Measurements from ENCODE around the gene LIMD2.
A peak's percentile ranks its signal among the peaks of the same experiment; 100 is the strongest.

Gene LIMD2

GRCh38 chr17:63700528-63701455 lies 867 bp upstream of the LIMD2 start:
- peak; percentile 8 for DNase-seq

- DNase-seq, result no peak
Observed at GRCh38 chr17:63698886-63699637, 863 bp downstream of the LIMD2 start.

DNA sequence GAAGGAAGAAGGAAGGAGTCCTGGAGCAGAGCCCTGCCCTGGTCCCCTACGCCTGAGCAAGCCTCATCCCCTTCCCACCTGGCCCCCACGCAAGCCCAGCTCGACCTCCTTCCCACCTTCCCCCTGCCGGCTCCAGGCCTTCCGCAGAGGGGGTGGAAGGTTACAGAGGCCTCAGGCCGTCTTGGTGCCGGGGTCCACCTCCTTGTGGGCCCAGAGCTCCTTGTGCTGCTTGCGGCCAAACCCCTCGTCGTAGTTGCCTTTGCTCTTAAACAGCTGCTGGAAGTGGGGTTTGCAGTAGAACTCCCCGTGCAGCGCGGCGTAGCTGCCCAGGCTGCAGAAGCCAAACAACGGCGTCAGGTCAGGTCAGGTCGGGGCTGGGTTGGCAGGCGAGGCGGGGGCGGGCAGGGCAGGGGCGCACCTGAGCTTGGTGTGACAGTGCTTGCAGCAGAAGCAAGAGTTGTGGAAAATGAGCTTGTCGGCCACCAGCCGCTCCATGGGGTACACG lies 1.5 kb downstream of the LIMD2 start:
- no peak for DNase-seq

DNA sequence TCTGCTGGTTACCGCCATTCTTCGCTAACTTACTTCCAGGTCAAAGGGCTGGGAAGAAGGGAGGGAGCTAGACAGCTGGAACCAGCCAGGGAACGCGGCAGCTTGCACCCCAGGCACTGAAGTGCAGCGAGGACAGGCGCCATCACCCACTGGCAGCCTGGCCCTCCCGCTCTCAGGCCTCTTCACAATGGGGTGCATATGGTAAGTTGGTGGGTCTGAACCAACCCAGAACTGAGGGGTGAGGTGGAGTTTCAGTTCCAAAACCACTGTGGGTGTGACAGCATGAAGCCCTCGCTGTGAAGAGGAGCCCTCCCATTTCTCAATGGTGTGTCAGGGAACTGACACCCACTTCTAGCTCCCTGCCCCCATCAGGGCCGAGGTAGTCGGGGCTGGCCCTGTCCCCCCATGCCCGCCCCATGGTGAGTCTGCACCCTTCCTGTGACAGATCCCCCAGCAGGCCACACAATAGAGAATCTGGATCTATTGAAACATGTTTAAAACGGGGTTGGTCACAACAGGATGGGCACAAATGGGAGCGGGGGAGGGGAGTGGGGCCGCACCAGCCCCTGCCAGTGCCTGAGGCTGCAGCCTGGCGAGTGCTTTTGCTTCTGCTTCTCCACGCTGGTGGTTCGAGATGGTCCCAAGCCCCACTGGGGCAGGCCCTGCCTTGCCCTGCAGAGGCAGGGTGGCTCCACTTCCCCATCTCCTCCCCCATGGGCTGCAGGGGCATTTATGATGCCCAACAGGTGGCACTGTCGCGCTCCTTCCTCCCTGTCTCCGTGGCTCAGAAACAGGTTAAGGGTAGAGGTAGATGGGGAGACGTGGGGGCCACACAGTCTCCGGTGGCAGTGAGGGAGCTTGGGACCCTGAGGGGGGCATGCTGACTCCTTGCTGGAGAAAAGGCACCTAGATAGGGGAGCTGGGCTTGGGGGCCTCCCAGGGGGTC lies 2.3 kb downstream of the LIMD2 start:
- peak; percentile 7 for DNase-seq

DNA sequence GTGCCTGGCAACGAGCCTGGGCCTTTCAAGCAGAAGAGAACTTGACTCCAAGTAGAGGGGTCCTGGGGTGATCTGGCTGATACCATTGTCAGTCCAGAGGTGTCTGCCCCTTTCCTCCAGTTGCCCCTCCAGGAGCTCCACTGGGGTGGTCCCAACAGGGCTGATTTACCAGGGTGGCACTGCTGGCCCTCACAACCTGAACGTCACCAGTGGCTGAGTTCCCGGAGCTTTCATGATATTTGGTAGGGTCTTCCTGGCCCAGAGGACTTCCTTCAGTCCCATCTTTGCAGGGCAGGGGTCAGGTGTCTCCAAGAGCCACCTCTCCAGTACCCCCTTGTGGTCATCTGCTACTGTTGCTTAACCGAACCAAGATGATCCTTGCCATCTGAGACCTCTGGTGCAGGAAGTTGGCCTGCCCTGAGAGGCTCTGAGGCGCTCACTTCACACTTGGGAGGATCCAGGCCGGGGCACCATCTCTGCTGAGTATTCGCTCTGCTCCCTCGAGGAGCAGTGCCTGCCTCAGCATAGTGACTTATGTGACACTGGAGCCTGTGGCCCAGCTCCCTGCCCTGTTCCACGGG lies 3.5 kb downstream of the LIMD2 start:
- DNase-seq, result no peak

DNA sequence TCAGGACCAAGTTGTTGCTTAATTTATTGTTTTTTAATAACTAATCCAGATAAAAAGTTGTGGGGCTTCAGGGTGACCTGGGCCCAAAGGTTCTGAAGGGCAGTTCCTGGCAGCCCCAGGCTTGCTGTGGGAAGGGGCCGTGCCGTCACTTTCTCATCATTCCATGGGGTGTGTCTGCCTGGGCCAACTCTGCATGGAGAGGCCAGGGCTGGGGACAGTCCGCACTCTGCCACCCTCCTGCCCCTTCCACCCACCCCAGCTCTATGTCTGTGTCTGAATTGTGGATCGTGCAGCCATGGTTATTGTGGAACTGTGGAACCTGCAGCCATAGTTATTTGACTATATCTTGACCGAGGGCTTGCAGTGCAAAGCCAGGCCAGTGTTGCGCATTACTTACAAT lies 4.0 kb downstream of the LIMD2 start:
- DNase-seq, result no peak

DNA sequence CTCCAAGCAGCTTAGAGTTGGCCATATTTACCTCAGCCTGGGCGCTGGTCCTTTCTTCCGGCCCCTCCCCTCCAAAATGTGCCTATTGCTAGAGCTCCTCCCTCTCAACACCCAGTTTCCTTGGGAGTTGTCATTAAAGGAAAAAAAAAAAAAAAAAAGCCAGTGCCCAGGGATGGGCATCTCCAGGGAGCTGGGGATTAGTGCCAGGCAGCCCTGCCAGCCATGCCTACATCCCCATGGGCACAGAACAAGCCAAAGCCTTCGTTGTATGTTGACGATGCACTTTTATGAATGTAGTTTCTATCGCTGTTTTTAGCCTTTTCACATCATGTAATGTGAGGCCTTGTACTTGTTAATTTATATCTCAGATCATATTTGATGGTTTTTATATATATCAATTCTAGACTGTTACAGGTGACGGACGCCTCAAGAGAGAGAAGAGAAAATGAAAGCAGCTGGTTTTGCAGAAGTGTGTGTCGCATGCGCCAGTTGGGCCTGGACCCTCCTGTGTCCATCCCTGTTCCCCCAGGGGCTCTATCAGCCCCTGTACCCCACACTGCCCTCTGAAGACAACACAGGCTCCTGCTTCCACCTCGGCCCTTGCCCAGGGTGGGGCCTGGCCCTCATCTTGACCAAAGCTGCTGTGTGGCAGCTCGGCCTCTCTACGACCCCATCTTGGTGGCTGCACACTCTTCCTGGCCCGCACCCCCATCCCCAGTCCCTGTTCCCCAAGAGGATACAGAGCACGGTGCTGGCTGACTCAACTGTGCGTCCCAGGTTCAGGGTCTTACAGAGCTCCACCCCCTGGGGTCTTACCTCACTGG lies 4.8 kb downstream of the LIMD2 start:
- DNase-seq, result no peak

- DNase-seq, result no peak
Observed at GRCh38 chr17:63694229-63694949, 5.5 kb downstream of the LIMD2 start.

DNA sequence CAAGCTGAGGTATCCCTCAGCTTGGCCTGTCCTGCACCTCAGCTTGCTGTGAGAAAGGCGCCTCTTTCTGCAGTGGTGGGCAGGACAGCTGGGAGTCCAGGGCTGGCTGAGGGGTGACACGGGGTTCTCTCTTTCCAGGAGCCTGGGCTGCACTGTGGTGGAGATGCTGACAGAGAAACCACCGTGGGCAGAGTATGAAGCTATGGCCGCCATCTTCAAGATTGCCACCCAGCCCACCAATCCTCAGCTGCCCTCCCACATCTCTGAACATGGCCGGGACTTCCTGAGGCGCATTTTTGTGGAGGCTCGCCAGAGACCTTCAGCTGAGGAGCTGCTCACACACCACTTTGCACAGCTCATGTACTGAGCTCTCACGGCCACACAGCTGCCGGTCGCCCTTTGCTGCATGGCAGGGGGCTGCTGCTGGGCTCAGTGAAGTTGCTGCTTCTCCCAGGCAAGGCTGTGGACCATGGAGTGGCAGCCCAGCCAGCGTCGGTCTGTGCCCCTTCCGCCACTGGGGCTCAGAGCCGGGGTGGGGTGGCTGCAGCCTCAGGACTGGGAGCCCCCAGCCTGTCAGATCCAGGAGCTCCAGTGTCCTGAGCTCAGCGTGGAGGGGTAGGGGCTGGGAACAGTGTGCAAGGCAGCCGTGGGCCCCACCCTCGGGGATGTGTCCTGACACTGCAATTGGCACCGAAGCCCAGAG lies 6.4 kb downstream of the LIMD2 start:
- no peak for DNase-seq

DNA sequence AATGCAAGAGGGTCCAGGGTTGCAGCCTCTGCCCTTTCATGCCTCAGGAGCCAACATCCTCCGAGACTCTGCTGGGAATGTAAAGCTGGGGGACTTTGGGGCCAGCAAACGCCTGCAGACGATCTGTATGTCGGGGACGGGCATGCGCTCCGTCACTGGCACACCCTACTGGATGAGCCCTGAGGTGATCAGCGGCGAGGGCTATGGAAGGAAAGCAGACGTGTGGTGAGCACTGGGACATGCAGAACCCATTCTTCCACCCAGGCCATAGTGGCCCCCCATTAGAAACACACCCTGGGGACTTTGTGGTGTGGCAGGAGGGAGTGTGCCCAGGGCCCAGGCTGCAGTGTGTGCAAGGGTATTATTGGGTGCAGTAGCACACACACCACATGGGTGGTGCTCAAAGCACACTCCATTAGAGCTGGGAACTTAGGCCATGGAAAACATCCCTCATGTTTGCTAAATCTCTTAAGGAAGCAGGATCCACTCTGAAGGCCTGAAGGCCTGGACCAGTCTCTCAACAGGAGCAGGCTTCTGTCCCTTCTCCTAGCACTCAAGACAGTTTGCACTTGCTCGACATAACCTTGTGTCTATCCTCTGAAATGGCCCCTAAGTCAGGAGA lies 7.6 kb downstream of the LIMD2 start:
- DNase-seq, result no peak

GRCh38 chr17:63689479-63689878 lies 10.4 kb downstream of the LIMD2 start:
- DNase-seq, result no peak

DNA sequence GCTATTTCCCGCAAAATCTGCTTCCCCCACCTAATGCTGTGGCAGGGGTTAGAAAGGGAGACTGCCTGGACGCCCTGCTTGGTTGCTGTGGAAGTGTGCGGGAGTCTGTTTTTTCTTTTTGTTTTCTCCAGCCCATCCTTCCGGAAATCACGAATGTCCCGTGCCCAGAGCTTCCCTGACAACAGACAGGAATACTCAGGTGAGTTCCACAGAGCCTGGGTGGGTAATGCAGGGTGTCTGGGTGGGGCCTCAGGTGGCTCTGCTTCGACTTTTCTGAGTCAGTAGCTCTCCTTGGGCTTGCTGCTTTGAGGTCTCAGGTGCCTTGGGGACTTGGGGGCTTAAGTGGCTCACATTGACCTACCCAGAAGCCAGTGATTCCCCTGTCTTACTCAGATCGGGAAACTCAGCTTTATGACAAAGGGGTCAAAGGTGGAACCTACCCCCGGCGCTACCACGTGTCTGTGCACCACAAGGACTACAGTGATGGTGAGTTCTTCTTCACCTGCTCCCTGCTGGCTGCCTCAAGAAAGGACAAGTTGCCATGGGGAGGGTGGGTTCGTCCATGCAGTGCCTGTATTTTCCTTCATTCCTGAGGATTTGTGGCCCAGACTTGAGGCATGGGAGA lies 11.4 kb downstream of the LIMD2 start:
- DNase-seq, result no peak

DNA sequence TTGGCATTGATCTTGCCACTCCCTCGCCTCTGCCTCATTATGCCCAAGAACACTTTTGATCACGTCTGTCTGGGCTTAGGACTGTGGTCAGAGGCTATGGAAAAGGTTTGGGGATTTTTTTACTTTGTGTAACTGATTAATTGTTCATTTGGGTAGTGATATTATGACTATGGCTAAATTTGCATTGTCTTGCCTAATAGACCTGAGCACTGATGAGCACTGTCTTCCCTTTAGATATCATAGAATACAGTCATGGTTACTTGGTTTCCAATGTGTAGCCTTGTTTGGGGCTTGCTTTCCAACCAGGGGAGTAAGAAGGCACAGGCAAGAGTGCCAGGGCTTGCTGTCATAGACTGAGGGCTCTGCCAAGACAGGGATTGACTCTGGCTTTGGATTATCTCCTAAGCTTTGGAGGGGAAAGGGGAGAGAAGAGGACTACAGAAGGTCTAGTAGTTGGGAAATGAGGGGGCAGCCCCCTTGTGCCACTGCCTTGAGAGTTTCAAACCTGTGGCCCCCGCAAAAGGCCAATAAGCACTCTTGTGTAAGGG lies 13.7 kb downstream of the LIMD2 start:
- DNase-seq, result no peak

DNA sequence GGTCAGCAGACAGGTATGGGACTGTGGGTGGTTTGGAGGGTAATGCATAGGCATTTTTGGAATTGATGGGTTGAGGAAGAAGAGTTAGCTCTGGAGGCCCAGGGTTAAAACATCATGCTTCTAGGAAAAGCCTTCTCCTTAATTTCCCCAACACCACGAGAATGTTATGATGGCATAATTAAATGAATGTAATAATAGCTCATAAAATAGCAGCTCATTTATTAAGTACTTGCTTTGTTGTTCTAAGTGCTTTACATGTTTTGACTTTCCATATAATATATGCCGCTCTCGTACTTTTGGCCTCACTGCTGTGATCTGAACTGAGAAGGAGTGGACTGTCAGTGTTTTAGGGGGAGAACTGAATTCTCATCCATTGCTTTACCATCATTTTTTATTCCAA lies 14.3 kb downstream of the LIMD2 start:
- no peak for DNase-seq

DNA sequence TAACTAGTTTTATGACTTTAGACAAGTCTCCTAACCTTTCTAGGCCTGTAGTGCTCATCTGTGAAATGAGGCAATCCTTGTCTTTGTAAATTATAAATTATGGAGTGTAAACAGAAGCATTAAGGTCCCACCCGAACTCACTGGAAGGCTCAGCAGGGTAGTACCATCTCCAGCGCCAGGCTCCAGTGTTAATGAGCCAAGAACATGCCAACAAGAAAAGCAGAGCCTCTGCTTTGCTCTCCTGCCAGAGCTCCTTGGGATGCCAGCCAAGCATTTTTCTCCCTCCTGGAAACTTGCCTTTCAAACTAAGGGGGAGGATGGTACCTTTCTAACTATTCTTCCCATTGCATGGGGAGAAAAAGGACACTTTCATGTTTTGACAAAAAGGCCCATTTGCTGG lies 14.9 kb downstream of the LIMD2 start:
- no peak for DNase-seq

DNA sequence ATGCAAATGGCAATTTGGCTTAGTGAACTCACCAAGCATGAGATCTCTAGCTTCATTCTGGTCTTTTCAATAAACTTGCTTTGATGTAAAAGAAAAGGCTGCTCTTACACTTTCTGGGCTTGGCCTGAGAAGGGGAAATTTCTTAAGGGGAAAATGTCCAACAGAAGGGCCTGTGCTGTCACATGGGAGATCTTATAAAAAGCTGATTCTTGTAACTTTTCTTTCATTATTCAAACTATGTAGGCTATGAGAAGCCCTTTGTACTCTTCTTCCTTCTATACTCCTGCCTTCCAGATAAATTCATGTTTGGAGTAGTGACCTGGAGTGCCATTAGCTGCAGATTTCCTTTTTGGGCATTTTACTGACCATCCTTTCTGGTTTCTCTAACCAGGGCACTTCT lies 16.9 kb downstream of the LIMD2 start:
- DNase-seq, result no peak

- no peak for DNase-seq
Observed at GRCh38 chr17:63682441-63682840, 17.5 kb downstream of the LIMD2 start.

GRCh38 chr17:63681530-63681929 lies 18.4 kb downstream of the LIMD2 start:
- DNase-seq, result no peak

DNA sequence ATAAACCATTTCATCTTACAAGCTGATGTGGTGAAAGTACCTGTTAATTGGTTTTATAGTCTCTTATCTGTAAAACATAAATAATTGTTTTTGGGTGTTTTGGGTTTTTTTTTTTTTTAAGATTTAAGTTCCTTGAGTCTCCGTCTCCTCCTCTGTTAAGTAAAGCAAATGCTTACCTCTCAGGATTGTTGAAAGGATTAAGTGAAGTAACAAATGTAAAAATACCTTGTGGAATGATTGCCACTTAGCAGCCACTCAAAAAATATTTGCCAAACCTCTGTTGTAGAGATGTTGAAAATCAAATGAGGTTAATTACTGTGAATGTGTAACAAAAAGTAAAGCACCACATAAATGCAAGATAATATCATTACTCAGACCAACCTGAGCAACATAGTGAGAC lies 19.2 kb downstream of the LIMD2 start:
- DNase-seq, result no peak
